K562 (cell line): ENCODE results near the gene PTRH1. TPM values are rescaled to one million over a fixed set of nuclear protein-coding genes. Genes with fewer than 3 reads are reported as not detected.

Source experiments
- HOXB6 ChIP-seq: fragments of 250-450 bp; sonication (Bioruptor Pico); IDR thresholded peaks from 2 replicates; pipeline ENCODE4 v1.5.1; 2022; ENCODE audit warnings: mild to moderate bottlenecking, borderline replicate concordance
- KDM4B ChIP-seq, 2 experiments: fragments of 450-650 bp in 1 of 2; sonication (generic) in 1 of 2; IDR thresholded peaks; 2 replicates each; pipeline ENCODE4 v1.6.1; 2016 to 2017; ENCODE audit warnings: borderline replicate concordance in 2 of 2, antibody characterized with exemption in 1 of 2, low read depth in 1 of 2, mild to moderate bottlenecking in 1 of 2
- SAFB ChIP-seq: fragments of 200-400 bp; formaldehyde crosslinking; IDR thresholded peaks from 2 replicates; pipeline ENCODE4 v1.6.1; 2017; ENCODE audit warnings: low read depth, low read length, borderline replicate concordance
- ZNF239 ChIP-seq: fragments of 250-450 bp; sonication (Bioruptor Pico); IDR thresholded peaks from 2 replicates; pipeline ENCODE4 v1.4.0; 2020; ENCODE audit warnings: mild to moderate bottlenecking
- ZNF696 ChIP-seq: fragments of 250-450 bp; sonication (Bioruptor Pico); conservative IDR thresholded peaks from 2 replicates; pipeline ENCODE4 v1.4.0; 2020; ENCODE audit warnings: mild to moderate bottlenecking, moderate library complexity
- ZNF79 ChIP-seq: fragments of 250-450 bp; sonication (Bioruptor Pico); IDR thresholded peaks from 2 replicates; pipeline ENCODE4 v1.4.0; 2020; ENCODE audit warnings: low read depth, mild to moderate bottlenecking, moderate library complexity
- polyA plus RNA-seq, 8 experiments: library from polyadenylated mRNA; depleted of rRNA in 4 of 8; stranded (reverse) in 5 of 8; unstranded in 3 of 8; fragments of >200 nt; fragmentation: Nextera tagmentation in 2 of 8; fragmentation: Illumina TruSeq in 1 of 8; extraction: Ambion mirVana in 2 of 8; extraction: Trizol in 1 of 8; gene quantifications; 2 replicates each; pipeline versions ENCODE4 v1.2.1 to v1.2.3, GENCODE V29; 2011 to 2014; ENCODE audit warnings: inconsistent platforms in 1 of 8, missing spikeins in 1 of 8
- total RNA-seq, 7 experiments: library from RNA; depleted of rRNA in 6 of 7; stranded (reverse); fragments of >200 nt in 6 of 7; fragmentation: Illumina TruSeq in 2 of 7; extraction: Trizol in 2 of 7; gene quantifications; 2 replicates each; pipeline versions ENCODE4 v1.2.1 to v1.2.3, GENCODE V29; 2011 to 2021; ENCODE audit warnings: low replicate concordance in 1 of 7
- TF ChIP-seq, protein P1 (sequence below): sonication (generic); formaldehyde crosslinking; IDR thresholded peaks from 2 replicates; pipeline ENCODE4 v1.8.0; 2022; ENCODE audit warnings: mild to moderate bottlenecking, missing genetic modification reagents
- TF ChIP-seq, protein P2 (sequence below), 2 experiments: fragments of 450-650 bp; IDR thresholded peaks; 2 replicates each; pipeline ENCODE4 v1.6.1; 2016; ENCODE audit warnings: mild to moderate bottlenecking in 2 of 2, borderline replicate concordance in 1 of 2, low read depth in 1 of 2, moderate library complexity in 1 of 2
- TF ChIP-seq, protein P3 (sequence below): fragments of 250-450 bp; sonication (Bioruptor Pico); IDR thresholded peaks from 2 replicates; pipeline ENCODE4 v1.8.0; 2021; ENCODE audit warnings: mild to moderate bottlenecking, moderate library complexity
- TF ChIP-seq, protein P4 (sequence below), 3 experiments: fragments of 200-800 bp in 1 of 3; sonication (Bioruptor generic) in 1 of 3; sonication (generic) in 1 of 3; formaldehyde crosslinking in 1 of 3; IDR thresholded peaks; 2 replicates each; pipeline versions ENCODE4 v1.6.1 to v1.8.0; 2016 to 2022; ENCODE audit warnings: mild to moderate bottlenecking in 2 of 3, missing compliant biosample characterization in 2 of 3, missing genetic modification characterization in 2 of 3, missing genetic modification reagents in 1 of 3

The PTRH1 gene
- total and polyA plus RNA-seq, 9 of the 15 experiments (the other 6 are each of a cell fraction or from before 2014, with no cell fraction given): 0.63 to 43.1 (median 5.7) TPM

DNA sequence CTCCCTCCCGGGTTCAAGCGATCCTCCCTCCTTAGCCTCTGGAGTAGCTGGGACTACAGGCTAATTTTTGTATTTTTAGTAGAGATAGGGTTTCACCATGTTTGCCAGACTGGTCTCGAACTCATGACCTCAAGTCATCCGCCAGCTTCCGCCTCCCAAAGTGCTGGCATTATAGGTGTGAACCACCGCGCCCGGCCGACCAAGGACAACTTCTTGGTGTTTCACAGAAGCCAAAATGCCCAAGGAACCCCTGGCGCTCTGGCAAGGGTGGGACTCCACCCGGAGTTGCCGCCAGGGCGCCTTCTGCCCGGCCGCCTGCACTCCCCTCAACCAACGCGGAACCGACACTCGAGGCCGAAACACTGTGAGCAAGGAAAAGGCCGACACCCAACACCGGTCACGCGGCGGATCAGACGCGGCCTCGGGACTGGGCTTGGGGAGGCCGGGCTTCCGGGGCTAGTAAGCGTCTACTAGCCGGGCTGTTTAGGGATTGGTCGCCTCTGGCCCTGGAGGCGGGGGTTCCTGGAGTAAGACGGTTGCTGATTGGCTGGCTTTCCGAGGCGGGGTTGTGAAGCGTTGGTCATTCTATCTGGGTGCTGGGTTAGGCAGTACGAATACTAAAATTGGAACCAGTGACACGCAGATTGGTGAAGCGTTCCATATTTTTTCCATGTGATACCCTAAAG lies 16.3 kb downstream of the PTRH1 start (continued):
- no peak for TF ChIP-seq KDM4B (IDR thresholded peaks at IDR 0.05; ENCODE audit: borderline replicate concordance in 2 of 2, low read depth in 1 of 2)
- TF ChIP-seq, protein P1, sequence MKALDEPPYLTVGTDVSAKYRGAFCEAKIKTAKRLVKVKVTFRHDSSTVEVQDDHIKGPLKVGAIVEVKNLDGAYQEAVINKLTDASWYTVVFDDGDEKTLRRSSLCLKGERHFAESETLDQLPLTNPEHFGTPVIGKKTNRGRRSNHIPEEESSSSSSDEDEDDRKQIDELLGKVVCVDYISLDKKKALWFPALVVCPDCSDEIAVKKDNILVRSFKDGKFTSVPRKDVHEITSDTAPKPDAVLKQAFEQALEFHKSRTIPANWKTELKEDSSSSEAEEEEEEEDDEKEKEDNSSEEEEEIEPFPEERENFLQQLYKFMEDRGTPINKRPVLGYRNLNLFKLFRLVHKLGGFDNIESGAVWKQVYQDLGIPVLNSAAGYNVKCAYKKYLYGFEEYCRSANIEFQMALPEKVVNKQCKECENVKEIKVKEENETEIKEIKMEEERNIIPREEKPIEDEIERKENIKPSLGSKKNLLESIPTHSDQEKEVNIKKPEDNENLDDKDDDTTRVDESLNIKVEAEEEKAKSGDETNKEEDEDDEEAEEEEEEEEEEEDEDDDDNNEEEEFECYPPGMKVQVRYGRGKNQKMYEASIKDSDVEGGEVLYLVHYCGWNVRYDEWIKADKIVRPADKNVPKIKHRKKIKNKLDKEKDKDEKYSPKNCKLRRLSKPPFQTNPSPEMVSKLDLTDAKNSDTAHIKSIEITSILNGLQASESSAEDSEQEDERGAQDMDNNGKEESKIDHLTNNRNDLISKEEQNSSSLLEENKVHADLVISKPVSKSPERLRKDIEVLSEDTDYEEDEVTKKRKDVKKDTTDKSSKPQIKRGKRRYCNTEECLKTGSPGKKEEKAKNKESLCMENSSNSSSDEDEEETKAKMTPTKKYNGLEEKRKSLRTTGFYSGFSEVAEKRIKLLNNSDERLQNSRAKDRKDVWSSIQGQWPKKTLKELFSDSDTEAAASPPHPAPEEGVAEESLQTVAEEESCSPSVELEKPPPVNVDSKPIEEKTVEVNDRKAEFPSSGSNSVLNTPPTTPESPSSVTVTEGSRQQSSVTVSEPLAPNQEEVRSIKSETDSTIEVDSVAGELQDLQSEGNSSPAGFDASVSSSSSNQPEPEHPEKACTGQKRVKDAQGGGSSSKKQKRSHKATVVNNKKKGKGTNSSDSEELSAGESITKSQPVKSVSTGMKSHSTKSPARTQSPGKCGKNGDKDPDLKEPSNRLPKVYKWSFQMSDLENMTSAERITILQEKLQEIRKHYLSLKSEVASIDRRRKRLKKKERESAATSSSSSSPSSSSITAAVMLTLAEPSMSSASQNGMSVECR (CRISPR knock-in tag): no peak
- TF ChIP-seq HOXB6 (CRISPR knock-in tag): no peak
- TF ChIP-seq, protein P2, sequence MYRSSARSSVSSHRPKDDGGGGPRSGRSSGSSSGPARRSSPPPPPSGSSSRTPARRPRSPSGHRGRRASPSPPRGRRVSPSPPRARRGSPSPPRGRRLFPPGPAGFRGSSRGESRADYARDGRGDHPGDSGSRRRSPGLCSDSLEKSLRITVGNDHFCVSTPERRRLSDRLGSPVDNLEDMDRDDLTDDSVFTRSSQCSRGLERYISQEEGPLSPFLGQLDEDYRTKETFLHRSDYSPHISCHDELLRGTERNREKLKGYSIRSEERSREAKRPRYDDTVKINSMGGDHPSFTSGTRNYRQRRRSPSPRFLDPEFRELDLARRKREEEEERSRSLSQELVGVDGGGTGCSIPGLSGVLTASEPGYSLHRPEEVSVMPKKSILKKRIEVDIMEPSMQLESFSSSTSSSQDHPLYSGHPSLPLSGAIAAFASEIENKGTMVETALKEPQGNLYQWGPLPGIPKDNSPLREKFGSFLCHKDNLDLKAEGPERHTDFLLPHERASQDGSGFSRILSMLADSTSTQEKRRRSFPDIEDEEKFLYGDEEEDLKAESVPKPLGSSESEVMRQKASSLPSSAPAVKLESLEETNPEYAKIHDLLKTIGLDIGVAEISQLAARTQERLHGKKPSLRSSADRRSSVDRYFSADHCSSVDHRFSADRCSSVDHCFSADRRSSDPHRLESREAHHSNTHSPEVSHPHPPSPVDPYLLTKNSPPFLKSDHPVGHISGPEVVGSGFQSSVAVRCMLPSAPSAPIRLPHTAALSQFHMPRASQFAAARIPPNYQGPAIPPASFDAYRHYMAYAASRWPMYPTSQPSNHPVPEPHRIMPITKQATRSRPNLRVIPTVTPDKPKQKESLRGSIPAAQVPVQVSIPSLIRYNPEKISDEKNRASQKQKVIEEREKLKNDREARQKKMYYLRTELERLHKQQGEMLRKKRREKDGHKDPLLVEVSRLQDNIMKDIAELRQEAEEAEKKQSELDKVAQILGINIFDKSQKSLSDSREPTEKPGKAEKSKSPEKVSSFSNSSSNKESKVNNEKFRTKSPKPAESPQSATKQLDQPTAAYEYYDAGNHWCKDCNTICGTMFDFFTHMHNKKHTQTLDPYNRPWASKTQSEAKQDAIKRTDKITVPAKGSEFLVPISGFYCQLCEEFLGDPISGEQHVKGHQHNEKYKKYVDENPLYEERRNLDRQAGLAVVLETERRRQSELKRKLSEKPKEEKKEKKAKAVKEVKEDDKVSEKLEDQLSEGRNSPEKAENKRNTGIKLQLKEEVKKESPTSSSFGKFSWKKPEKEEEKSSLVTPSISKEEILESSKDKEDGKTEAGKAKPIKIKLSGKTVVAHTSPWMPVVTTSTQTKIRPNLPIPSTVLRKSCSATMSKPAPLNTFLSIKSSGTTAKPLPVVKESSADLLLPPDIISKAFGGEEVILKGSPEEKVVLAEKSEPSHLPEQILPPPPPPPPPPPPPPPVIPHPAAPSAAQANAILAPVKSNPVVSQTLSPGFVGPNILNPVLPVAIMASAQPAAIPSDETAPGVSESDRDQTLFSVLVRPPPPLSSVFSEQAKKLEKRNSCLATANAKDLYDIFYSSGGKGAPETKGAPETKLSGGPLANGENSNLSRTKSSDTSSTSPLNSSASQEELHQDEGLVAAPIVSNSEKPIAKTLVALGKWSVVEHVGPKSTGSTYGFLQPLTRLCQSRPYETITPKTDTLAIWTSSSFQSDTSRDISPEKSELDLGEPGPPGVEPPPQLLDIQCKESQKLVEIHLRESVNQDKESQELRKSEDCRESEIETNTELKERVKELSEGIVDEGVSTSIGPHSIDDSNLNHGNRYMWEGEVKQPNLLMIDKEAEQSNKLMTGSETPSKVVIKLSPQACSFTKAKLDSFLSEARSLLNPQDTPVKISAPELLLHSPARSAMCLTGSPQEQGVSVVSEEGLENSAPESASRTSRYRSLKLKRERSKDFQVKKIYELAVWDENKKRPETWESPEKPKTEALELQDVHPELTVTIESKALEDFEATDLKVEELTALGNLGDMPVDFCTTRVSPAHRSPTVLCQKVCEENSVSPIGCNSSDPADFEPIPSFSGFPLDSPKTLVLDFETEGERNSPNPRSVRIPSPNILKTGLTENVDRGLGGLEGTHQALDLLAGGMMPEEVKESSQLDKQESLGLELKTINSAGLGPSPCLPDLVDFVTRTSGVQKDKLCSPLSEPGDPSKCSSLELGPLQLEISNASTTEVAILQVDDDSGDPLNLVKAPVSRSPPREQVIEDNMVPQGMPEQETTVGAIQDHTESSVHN (IDR thresholded peaks at IDR 0.05; ENCODE audit: borderline replicate concordance in 1 of 2, low read depth in 1 of 2): no peak
- TF ChIP-seq ZNF239 (CRISPR knock-in tag): peak; percentile 38; the same call in 1 of the 2 replicates
- TF ChIP-seq ZNF696 (CRISPR knock-in tag): no peak
- no peak for TF ChIP-seq ZNF79
- TF ChIP-seq, protein P3, sequence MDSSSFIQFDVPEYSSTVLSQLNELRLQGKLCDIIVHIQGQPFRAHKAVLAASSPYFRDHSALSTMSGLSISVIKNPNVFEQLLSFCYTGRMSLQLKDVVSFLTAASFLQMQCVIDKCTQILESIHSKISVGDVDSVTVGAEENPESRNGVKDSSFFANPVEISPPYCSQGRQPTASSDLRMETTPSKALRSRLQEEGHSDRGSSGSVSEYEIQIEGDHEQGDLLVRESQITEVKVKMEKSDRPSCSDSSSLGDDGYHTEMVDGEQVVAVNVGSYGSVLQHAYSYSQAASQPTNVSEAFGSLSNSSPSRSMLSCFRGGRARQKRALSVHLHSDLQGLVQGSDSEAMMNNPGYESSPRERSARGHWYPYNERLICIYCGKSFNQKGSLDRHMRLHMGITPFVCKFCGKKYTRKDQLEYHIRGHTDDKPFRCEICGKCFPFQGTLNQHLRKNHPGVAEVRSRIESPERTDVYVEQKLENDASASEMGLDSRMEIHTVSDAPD (CRISPR knock-in tag): no peak
- TF ChIP-seq, protein P4, sequence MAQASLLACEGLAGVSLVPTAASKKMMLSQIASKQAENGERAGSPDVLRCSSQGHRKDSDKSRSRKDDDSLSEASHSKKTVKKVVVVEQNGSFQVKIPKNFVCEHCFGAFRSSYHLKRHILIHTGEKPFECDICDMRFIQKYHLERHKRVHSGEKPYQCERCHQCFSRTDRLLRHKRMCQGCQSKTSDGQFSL (CRISPR knock-in tag; IDR thresholded peaks at IDR 0.05): no peak; the same call in 1 of the 2 replicates
- TF ChIP-seq, protein P4 (tag; IDR thresholded peaks at IDR 0.05): 0 out of 4 replicates have a peak, but pooled peaks of 1 of the 2 experiments have one; percentile 53
- TF ChIP-seq SAFB: peak; percentile 80; the same call in 1 of the 2 replicates
